ENCODE measurements around the gene PDE7B.

GRCh38 chr6:135955099-135955498, 103.6 kb downstream of the PDE7B start:
- TF ChIP-seq CTCF (IDR thresholded peaks at IDR 0.05) (no peak), EZH2 (IDR thresholded peaks at IDR 0.05; ENCODE audit: borderline replicate concordance, insufficient read depth, low read depth, low read length, poor library complexity, severe bottlenecking) (no peak)
